GM23338 (cell line): ENCODE measurements around the gene GRK7. TPM values are rescaled to one million over a fixed set of nuclear protein-coding genes. Genes with fewer than 3 reads are reported as not detected.

ENCODE experiments used
- ATAC-seq: fragments of 200-7000 bp; cut with Tn5 transposase; 3 replicates; pipeline ENCODE4 v1.9.1; 2020
- DNase-seq: peaks from one replicate; pipeline ENCODE4 v3.0.0-alpha.2; 2015; ENCODE audit warnings: low spot score
- H2AFZ ChIP-seq: fragments of 200-600 bp; sonication (generic); 2 replicates; pipeline ENCODE4 v1.8.0; 2016; ENCODE audit warnings: antibody characterized with exemption, mild to moderate bottlenecking, moderate library complexity
- H3F3A ChIP-seq: fragments of 200-600 bp; sonication (generic); replicated peaks from 2 replicates; pipeline ENCODE4 v1.8.0; 2017; ENCODE audit warnings: antibody characterized with exemption, mixed run types, low read depth
- H3K27ac ChIP-seq: fragments of 200-600 bp; sonication (generic); 2 replicates; pipeline ENCODE4 v1.6.1; 2016; ENCODE audit warnings: low read depth
- H3K27me3 ChIP-seq: fragments of 200-600 bp; sonication (generic); 2 replicates; pipeline ENCODE4 v1.8.0; 2016; ENCODE audit warnings: mild to moderate bottlenecking, mixed run types, moderate library complexity; ENCODE audit not compliant: insufficient read depth
- H3K36me3 ChIP-seq: fragments of 200-600 bp; sonication (generic); 2 replicates; pipeline ENCODE4 v1.8.0; 2016; ENCODE audit warnings: mild to moderate bottlenecking; ENCODE audit not compliant: insufficient read depth
- H3K4me1 ChIP-seq: fragments of 200-600 bp; sonication (generic); 2 replicates; pipeline ENCODE4 v1.8.0; 2016; ENCODE audit warnings: mild to moderate bottlenecking, moderate library complexity; ENCODE audit not compliant: insufficient read depth
- H3K4me2 ChIP-seq: fragments of 200-600 bp; sonication (generic); 2 replicates; pipeline ENCODE4 v1.7.1; 2017; ENCODE audit warnings: mixed run types
- H3K4me3 ChIP-seq: fragments of 200-600 bp; sonication (generic); 2 replicates; pipeline ENCODE4 v1.6.1; 2016; ENCODE audit warnings: mixed run types
- H3K79me2 ChIP-seq: fragments of 200-600 bp; sonication (generic); replicated peaks from 2 replicates; pipeline ENCODE4 v1.8.0; 2017; ENCODE audit warnings: mild to moderate bottlenecking; ENCODE audit not compliant: insufficient read depth
- H3K9me2 ChIP-seq: fragments of 200-600 bp; sonication (generic); 2 replicates; pipeline ENCODE4 v1.8.0; 2017; ENCODE audit not compliant: insufficient read depth
- H4K20me1 ChIP-seq: fragments of 200-600 bp; sonication (generic); replicated peaks from 2 replicates; pipeline ENCODE4 v1.8.0; 2017; ENCODE audit warnings: mild to moderate bottlenecking; ENCODE audit not compliant: insufficient read depth
- H3K27ac Mint-ChIP-seq: 2 replicates; pipeline ENCODE4 v1.8.0; 2020; ENCODE audit warnings: inconsistent platforms, mild to moderate bottlenecking, moderate library complexity, mixed read lengths
- H3K27me3 Mint-ChIP-seq: 3 replicates; pipeline ENCODE4 v1.8.0; 2022; ENCODE audit warnings: low read depth, mild to moderate bottlenecking, moderate library complexity, mixed read lengths, inconsistent platforms; ENCODE audit not compliant: insufficient read depth, poor library complexity
- H3K36me3 Mint-ChIP-seq: 3 replicates; pipeline ENCODE4 v1.8.0; 2021; ENCODE audit warnings: low read depth, mild to moderate bottlenecking, inconsistent platforms, moderate library complexity, mixed read lengths
- H3K4me1 Mint-ChIP-seq: 3 replicates; pipeline ENCODE4 v1.8.0; 2020; ENCODE audit warnings: mild to moderate bottlenecking, inconsistent platforms, mixed read lengths
- H3K4me3 Mint-ChIP-seq: 3 replicates; pipeline ENCODE4 v1.8.0; 2021; ENCODE audit warnings: moderate library complexity, mild to moderate bottlenecking, inconsistent platforms, mixed read lengths
- H3K9me3 Mint-ChIP-seq: 3 replicates; pipeline ENCODE4 v1.8.0; 2020; ENCODE audit warnings: moderate library complexity, mild to moderate bottlenecking, inconsistent platforms, mixed read lengths
- CREB1 ChIP-seq: fragments of 250-450 bp; sonication (Bioruptor Pico); IDR thresholded peaks from 2 replicates; pipeline ENCODE4 v1.5.0; 2020; ENCODE audit warnings: low read depth, mild to moderate bottlenecking, moderate library complexity
- ETS1 ChIP-seq: IDR thresholded peaks from 2 replicates; pipeline ENCODE4 v1.6.1; 2016; ENCODE audit warnings: antibody characterized with exemption
- EZH2 ChIP-seq: fragments of 200-600 bp; sonication (generic); IDR thresholded peaks from one replicate; pipeline ENCODE4 v1.8.0; 2017; ENCODE audit warnings: antibody characterized with exemption, mild to moderate bottlenecking, low read depth; ENCODE audit not compliant: unreplicated experiment
- EZH2phosphoT487 ChIP-seq: fragments of 200-600 bp; sonication (generic); IDR thresholded peaks from one replicate; pipeline ENCODE4 v1.8.1; 2018; ENCODE audit warnings: antibody characterized with exemption; ENCODE audit not compliant: unreplicated experiment
- JUNB ChIP-seq: IDR thresholded peaks from one replicate; pipeline ENCODE4 v1.6.1; 2016; ENCODE audit warnings: antibody characterized with exemption; ENCODE audit not compliant: unreplicated experiment
- NANOG ChIP-seq: IDR thresholded peaks from 2 replicates; pipeline ENCODE4 v1.6.1; 2016; ENCODE audit warnings: antibody characterized with exemption, borderline replicate concordance
- POLR2AphosphoS5 ChIP-seq: IDR thresholded peaks from 2 replicates; pipeline ENCODE4 v1.6.1; 2016; ENCODE audit warnings: antibody characterized with exemption, low read depth
- REST ChIP-seq: IDR thresholded peaks from one replicate; pipeline ENCODE4 v1.6.1; 2018; ENCODE audit warnings: antibody characterized with exemption; ENCODE audit not compliant: unreplicated experiment
- STAT1 ChIP-seq: IDR thresholded peaks from one replicate; pipeline ENCODE4 v1.6.1; 2016; ENCODE audit warnings: antibody characterized with exemption; ENCODE audit not compliant: unreplicated experiment
- ZNF114 ChIP-seq: fragments of 250-450 bp; sonication (Bioruptor Pico); IDR thresholded peaks from 2 replicates; pipeline ENCODE4 v1.5.0; 2020; ENCODE audit warnings: mild to moderate bottlenecking, moderate library complexity
- ZNF462 ChIP-seq: fragments of 250-450 bp; sonication (Bioruptor Pico); IDR thresholded peaks from 2 replicates; pipeline ENCODE4 v1.5.0; 2020; ENCODE audit warnings: mild to moderate bottlenecking, moderate library complexity
- polyA plus RNA-seq: library from polyadenylated mRNA; unstranded; fragments of >200 nt; fragmentation: Nextera tagmentation; extraction: Ambion mirVana; gene quantifications from 2 replicates; pipeline ENCODE4 v1.2.1, GENCODE V29; 2016
- total RNA-seq: library from RNA; depleted of rRNA; stranded (reverse); fragments of >200 nt; shearing (Covaris generic); gene quantifications from 2 replicates; pipeline ENCODE4 v1.2.3, GENCODE V29; 2014

Gene GRK7
- total and polyA plus RNA-seq, 2 experiments from 2014 or later = not detected

- TF ChIP-seq REST = no peak
Observed at GRCh38 chr3:141784531-141784930, 21.3 kb downstream of the GRK7 start (continued).

- no peak for ATAC-seq
- H3K27ac Mint-ChIP-seq = no peak overlapping the region
- no peak for TF ChIP-seq EZH2phosphoT487
- no peak for TF ChIP-seq ETS1
- TF ChIP-seq ZNF114 (CRISPR knock-in tag) = no peak
- TF ChIP-seq STAT1 = no peak
- no peak for TF ChIP-seq EZH2
- no peak for TF ChIP-seq JUNB
- TF ChIP-seq ZNF462 (CRISPR knock-in tag) = no peak
- TF ChIP-seq POLR2AphosphoS5 = no peak
- TF ChIP-seq NANOG = no peak
- no peak for TF ChIP-seq CREB1 (CRISPR knock-in tag)
- no peak for TF ChIP-seq REST
Observed at GRCh38 chr3:141788149-141788548, 24.9 kb downstream of the GRK7 start.

More at GRCh38 chr3:141788149-141788548, 24.9 kb downstream of the GRK7 start:
- Mint-ChIP-seq H3K4me1 (no peaks in the 10 kb centered on the region), H3K36me3 (no peaks in the 10 kb centered on the region), H3K9me3 (no peaks in the 10 kb centered on the region), H3K4me3 (no peak overlapping the region), H3K27me3 (peaks cover 4% of the 10 kb centered on the region)
- Histone ChIP-seq H3K9me2 (no peaks in the 10 kb centered on the region), H3K36me3 (no peaks in the 10 kb centered on the region), H3K79me2 (no peaks in the 10 kb centered on the region), H3K4me1 (no peaks in the 10 kb centered on the region), H4K20me1 (no peaks in the 10 kb centered on the region), H3K27ac (no peak overlapping the region), H3K27me3 (no peaks in the 10 kb centered on the region), H2AFZ (no peak overlapping the region), H3K4me3 (no peak overlapping the region), H3F3A (no peaks in the 10 kb centered on the region), H3K4me2 (no peak overlapping the region)
- no peak for DNase-seq
